Neuronal stem cell (in vitro differentiated cells): Measurements from ENCODE around the gene AKT2.

Source experiments
- DNase-seq: peaks from one replicate; pipeline ENCODE4 v3.0.0-alpha.2; 2013; ENCODE audit warnings: low spot score
- H2AFZ ChIP-seq: one replicate; pipeline ENCODE4 v1.6.1; 2013; ENCODE audit warnings: mild to moderate bottlenecking, low read length, inconsistent platforms
- H2AK5ac ChIP-seq: 2 replicates; pipeline ENCODE4 v1.6.1; 2013; ENCODE audit warnings: low read depth, mild to moderate bottlenecking, inconsistent platforms, low read length, moderate library complexity, mixed read lengths
- H2BK120ac ChIP-seq: 2 replicates; pipeline ENCODE4 v1.6.1; 2013; ENCODE audit warnings: low read depth, mild to moderate bottlenecking, inconsistent platforms, low read length, moderate library complexity, mixed read lengths
- H2BK12ac ChIP-seq: one replicate; pipeline ENCODE4 v1.6.1; 2013; ENCODE audit warnings: low read length, inconsistent platforms
- H2BK15ac ChIP-seq: 2 replicates; pipeline ENCODE4 v1.6.1; 2013; ENCODE audit warnings: mild to moderate bottlenecking, low read length, inconsistent platforms, mixed read lengths
- H2BK5ac ChIP-seq: one replicate; pipeline ENCODE4 v1.6.1; 2013; ENCODE audit warnings: inconsistent platforms, mild to moderate bottlenecking, low read length, moderate library complexity
- H3K14ac ChIP-seq: one replicate; pipeline ENCODE4 v1.6.1; 2013; ENCODE audit warnings: low read length, inconsistent platforms
- H3K18ac ChIP-seq: 2 replicates; pipeline ENCODE4 v1.6.1; 2013; ENCODE audit warnings: low read length, inconsistent platforms
- H3K23ac ChIP-seq: 2 replicates; pipeline ENCODE4 v1.6.1; 2013; ENCODE audit warnings: low read depth, mild to moderate bottlenecking, mixed read lengths, low read length, inconsistent platforms; ENCODE audit not compliant: poor library complexity
- H3K27ac ChIP-seq: replicated peaks from 3 replicates; pipeline ENCODE4 v1.5.1; 2013; ENCODE audit warnings: low read length, inconsistent platforms
- H3K27me3 ChIP-seq, 3 experiments: 2 replicates each; pipeline ENCODE4 v1.6.1; 2013; ENCODE audit warnings: low read length in 3 of 3, mild to moderate bottlenecking in 2 of 3, inconsistent platforms in 1 of 3, low read depth in 1 of 3, mixed read lengths in 1 of 3, moderate library complexity in 1 of 3; ENCODE audit not compliant: control insufficient read depth in 3 of 3, insufficient read depth in 3 of 3
- H3K36me3 ChIP-seq, 2 donors: replicated peaks in 1 of 2; 2 replicates each; pipeline ENCODE4 v1.6.1; 2013; ENCODE audit warnings: low read length in 2 of 2; ENCODE audit not compliant: control insufficient read depth in 2 of 2, insufficient read depth in 2 of 2
- H3K4ac ChIP-seq: 2 replicates; pipeline ENCODE4 v1.6.1; 2013; ENCODE audit warnings: inconsistent platforms, mild to moderate bottlenecking, low read length, moderate library complexity
- H3K4me1 ChIP-seq, 2 donors: 1 replicate in 1 of 2; 2 replicates in 1 of 2; pipeline ENCODE4 v1.6.1; 2013; ENCODE audit warnings: low read length in 2 of 2, low read depth in 1 of 2; ENCODE audit not compliant: control insufficient read depth in 2 of 2, insufficient read depth in 1 of 2
- H3K4me2 ChIP-seq: one replicate; pipeline ENCODE4 v1.6.1; 2013; ENCODE audit warnings: mild to moderate bottlenecking, low read length, inconsistent platforms; ENCODE audit not compliant: insufficient read depth, poor library complexity, severe bottlenecking
- H3K4me3 ChIP-seq, 2 donors: 2 replicates each; pipeline ENCODE4 v1.5.1; 2013; ENCODE audit warnings: low read length in 2 of 2, mild to moderate bottlenecking in 2 of 2, inconsistent platforms in 1 of 2, moderate library complexity in 1 of 2
- H3K79me1 ChIP-seq: one replicate; pipeline ENCODE4 v1.6.1; 2013; ENCODE audit warnings: low read depth, mild to moderate bottlenecking, inconsistent platforms, low read length, moderate library complexity
- H3K9ac ChIP-seq: one replicate; pipeline ENCODE4 v1.6.1; 2013; ENCODE audit warnings: mild to moderate bottlenecking, low read depth, low read length, inconsistent platforms; ENCODE audit not compliant: poor library complexity
- H3K9me3 ChIP-seq, 2 donors: replicated peaks in 1 of 2; 2 replicates each; pipeline versions ENCODE3 to v1.6.1; 2013; ENCODE audit warnings: low read length in 2 of 2, mild to moderate bottlenecking in 2 of 2, inconsistent platforms in 1 of 2, low read depth in 1 of 2, mixed read lengths in 1 of 2, moderate library complexity in 1 of 2; ENCODE audit not compliant: control insufficient read depth in 2 of 2, insufficient read depth in 1 of 2
- H4K8ac ChIP-seq: one replicate; pipeline ENCODE4 v1.6.1; 2013; ENCODE audit warnings: low read depth, mild to moderate bottlenecking, inconsistent platforms, low read length, moderate library complexity
- H4K91ac ChIP-seq: one replicate; pipeline ENCODE4 v1.6.1; 2013; ENCODE audit warnings: low read length, low read depth, mild to moderate bottlenecking, inconsistent platforms; ENCODE audit not compliant: poor library complexity
- WGBS, 2 donors: extraction: QIAGEN DNeasy Blood & Tissue Kit; methylation state at CpG; one replicate each; pipeline ENCODE4 v1.1.7; 2013; ENCODE audit warnings: missing lambda C conversion rate in 2 of 2, mixed read lengths in 1 of 2; ENCODE audit not compliant: insufficient read length in 2 of 2, insufficient replicate concordance in 1 of 2; ENCODE audit errors: extremely low coverage in 2 of 2; 5-methylcytosine and 5-hydroxymethylcytosine counted together

The AKT2 gene

GRCh38 chr19:40193587-40193849, 91.6 kb downstream of the AKT2 start:
- Histone ChIP-seq H3K18ac (no peak overlapping the region), H3K9me3 (peaks cover 0 to 2% of the 10 kb centered on the region in 2 donors), H2AFZ (no peak overlapping the region), H4K91ac (no peak overlapping the region), H4K8ac (no peak overlapping the region), H3K4me2 (no peak overlapping the region), H3K36me3 (peaks cover 0 to 4% of the 10 kb centered on the region in 2 donors), H3K27ac (no peak overlapping the region), H3K27me3 (no peaks in the 10 kb centered on the region), H2BK12ac (no peak overlapping the region), H3K9ac (no peak overlapping the region), H2AK5ac (no peak overlapping the region), H2BK5ac (no peak overlapping the region), H3K79me1 (peaks cover 4% of the 10 kb centered on the region), H2BK120ac (no peak overlapping the region), H2BK15ac (no peak overlapping the region), H3K14ac (no peak overlapping the region), H3K4me1 (peaks cover 2 to 6% of the 10 kb centered on the region in 2 donors), H3K4me3 (no peak overlapping the region), H3K4ac (no peak overlapping the region), H3K23ac (no peak overlapping the region)
- WGBS, 2 donors, result no CpG with 5 or more reads among the region's 3 CpGs
- DNase-seq, result no peak

GRCh38 chr19:40192758-40193586, 92.2 kb downstream of the AKT2 start:
- H3K4me1 ChIP-seq, result peaks cover 2 to 6% of the 10 kb centered on the region in 2 donors
- no peak overlapping the region for H4K91ac ChIP-seq
- H3K4me3 ChIP-seq, result peak overlapping the region; percentile 27 to 71
- H3K23ac ChIP-seq, result no peak overlapping the region
- H3K18ac ChIP-seq, result no peak overlapping the region
- H2BK12ac ChIP-seq, result no peak overlapping the region
- peaks cover 0 to 2% of the 10 kb centered on the region in 2 donors for H3K9me3 ChIP-seq
- no peak overlapping the region for H3K14ac ChIP-seq
- H3K9ac ChIP-seq, result no peak overlapping the region
- no peaks in the 10 kb centered on the region for H3K36me3 ChIP-seq
- no peak overlapping the region for H4K8ac ChIP-seq
- H3K27me3 ChIP-seq, result no peaks in the 10 kb centered on the region
- no peak overlapping the region for H2AFZ ChIP-seq
- H3K4me2 ChIP-seq, result no peak overlapping the region
- no peak overlapping the region for H3K4ac ChIP-seq
- H2AK5ac ChIP-seq, result no peak overlapping the region
- H2BK120ac ChIP-seq, result no peak overlapping the region
- no CpG with 5 or more reads among the region's 5 CpGs for WGBS, 2 donors
- H2BK15ac ChIP-seq, result no peak overlapping the region
- DNase-seq, result no peak
- no peak overlapping the region for H3K27ac ChIP-seq
- peaks cover 4% of the 10 kb centered on the region for H3K79me1 ChIP-seq
- no peak overlapping the region for H2BK5ac ChIP-seq

DNA sequence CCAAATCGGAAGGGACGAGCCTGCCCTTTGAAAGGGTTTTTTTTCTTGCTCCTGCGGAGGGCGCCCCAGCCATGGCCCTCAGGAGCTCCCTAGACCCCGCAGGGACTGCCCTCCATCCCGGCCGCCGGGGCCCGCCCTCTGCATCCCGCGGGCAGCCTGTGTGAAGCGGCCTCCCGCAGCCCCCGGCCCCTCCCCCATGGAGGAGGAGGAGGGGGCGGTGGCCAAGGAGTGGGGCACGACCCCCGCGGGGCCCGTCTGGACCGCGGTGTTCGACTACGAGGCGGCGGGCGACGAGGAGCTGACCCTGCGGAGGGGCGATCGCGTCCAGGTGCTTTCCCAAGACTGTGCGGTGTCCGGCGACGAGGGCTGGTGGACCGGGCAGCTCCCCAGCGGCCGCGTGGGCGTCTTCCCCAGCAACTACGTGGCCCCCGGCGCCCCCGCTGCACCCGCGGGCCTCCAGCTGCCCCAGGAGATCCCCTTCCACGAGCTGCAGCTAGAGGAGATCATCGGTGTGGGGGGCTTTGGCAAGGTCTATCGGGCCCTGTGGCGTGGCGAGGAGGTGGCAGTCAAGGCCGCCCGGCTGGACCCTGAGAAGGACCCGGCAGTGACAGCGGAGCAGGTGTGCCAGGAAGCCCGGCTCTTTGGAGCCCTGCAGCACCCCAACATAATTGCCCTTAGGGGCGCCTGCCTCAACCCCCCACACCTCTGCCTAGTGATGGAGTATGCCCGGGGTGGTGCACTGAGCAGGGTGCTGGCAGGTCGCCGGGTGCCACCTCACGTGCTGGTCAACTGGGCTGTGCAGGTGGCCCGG, 93.1 kb downstream of the AKT2 start:
- Histone ChIP-seq H3K9ac (peak overlapping the region; percentile 96), H3K27ac (no peak overlapping the region), H3K36me3 (no peaks in the 10 kb centered on the region), H3K79me1 (peaks cover 3% of the 10 kb centered on the region), H3K4ac (peak overlapping the region; percentile 53), H2AFZ (peak overlapping the region; percentile 95), H3K9me3 (peaks cover 0 to 2% of the 10 kb centered on the region in 2 donors), H4K8ac (peak overlapping the region; percentile 82), H2BK5ac (peak overlapping the region; percentile 90), H3K27me3 (no peaks in the 10 kb centered on the region), H2AK5ac (peak overlapping the region; percentile 81), H3K4me2 (peak overlapping the region; percentile 91), H3K4me1 (peaks cover 2 to 6% of the 10 kb centered on the region in 2 donors), H2BK15ac (no peak overlapping the region), H3K14ac (peak overlapping the region; percentile 89), H2BK120ac (no peak overlapping the region), H4K91ac (no peak overlapping the region), H3K23ac (peak overlapping the region; percentile 93), H2BK12ac (no peak overlapping the region), H3K18ac (peak overlapping the region; percentile 96), H3K4me3 (peak overlapping the region; percentile 71 to 96)
- DNase-seq, result peak; percentile 61
- WGBS, 2 donors, result no CpG with 5 or more reads among the region's 62 CpGs
